K562 treated with DMSO at 1 percent for 48 hours (cell line): ENCODE results near the gene ZNF316. TPM values are rescaled to one million over a fixed set of nuclear protein-coding genes. Genes with fewer than 3 reads are reported as not detected.

Experiments
- total RNA-seq: library from RNA; unstranded; fragments of 300-600 nt; gene quantifications from 2 replicates; pipeline ENCODE4 v1.2.3, GENCODE V29; 2022; ENCODE audit warnings: low replicate concordance; ENCODE audit errors: extremely low read depth

The ZNF316 gene
- 87.3 TPM in 1 of 2 replicates, not detected in the other for total RNA-seq

DNA sequence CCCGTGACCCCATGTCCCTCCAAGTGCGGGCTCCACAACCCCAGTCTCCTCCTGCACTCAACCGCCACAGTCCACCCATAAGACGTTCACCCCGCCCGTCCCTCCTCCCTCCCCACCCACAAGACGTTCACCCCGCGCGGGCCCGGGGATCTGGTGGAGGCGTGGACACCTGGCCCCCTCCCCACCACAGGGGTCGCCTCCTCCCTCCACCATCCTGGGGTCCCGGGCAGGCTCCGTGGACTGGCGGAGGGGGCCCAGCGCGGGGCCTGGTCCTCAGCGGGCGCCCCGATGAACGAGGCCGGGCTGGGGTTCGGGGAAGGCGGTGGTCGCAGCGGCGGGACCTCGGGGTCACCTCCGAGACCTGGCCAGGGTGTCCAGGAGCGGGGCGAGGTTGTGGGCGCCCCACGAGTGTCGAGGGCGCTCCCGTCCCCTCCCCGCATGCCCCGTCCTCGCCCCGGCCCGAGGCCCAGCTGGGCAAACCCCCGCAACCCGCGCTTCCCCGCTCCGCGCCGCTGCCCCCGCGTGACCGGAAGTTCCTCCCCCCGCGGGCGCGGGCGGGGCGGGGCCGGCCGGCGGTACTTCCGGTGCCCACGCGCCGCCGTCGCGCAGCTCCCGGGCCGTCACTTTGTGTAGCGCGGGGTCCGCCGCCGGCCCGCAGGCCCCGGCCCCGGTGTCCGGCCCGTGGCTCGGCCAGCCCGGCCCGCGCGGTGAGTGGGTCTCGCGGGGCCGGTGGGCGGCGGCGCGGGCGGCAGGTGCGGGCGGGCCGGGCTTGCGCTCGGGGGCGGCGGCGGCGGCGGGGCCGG is at the start of gene ZNF316:
Gene ZNF316, plus strand, starts transcription at position 578 of the 803 bp plus-strand sequence. CDS start 5,092 bp downstream, outside the sequence.

DNA sequence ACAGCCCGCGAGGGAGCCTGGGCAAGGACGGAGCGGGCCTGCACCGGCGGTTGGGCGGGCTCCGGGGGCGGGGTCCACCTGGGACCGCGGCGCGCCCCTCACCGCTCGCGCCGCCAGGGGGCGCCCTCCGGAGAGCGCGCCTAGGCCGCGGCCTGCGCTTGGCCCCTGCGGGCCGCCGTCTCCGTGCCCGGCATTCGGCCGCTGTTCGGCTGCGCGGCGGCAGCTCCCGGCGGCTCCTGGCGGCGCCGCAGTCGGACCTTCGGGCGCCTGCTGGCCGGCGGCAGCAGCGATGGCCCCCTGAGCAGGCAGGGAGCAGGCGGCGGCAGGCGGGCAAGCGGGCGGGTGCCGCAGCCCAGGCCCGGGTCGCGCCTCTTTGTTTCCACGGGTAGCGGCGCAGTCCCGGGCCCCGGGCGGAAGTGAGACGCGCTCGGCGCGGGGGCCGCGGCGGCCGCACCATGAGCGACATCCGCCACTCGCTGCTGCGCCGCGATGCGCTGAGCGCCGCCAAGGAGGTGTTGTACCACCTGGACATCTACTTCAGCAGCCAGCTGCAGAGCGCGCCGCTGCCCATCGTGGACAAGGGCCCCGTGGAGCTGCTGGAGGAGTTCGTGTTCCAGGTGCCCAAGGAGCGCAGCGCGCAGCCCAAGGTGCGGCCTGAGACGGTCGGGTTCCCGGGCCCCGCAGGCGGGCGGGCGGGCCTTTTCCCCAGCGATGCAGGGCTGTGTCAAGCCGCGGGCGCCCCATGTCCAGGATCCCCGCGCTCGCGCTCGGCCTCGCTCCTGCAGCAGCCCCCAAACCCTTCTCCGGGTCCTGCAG is 47.1 kb upstream of the ZNF316 start, which contains the start of gene INTS15:
Gene INTS15, plus strand, starts transcription at position 193 of the 816 bp plus-strand sequence. Its CDS starts 263 bp downstream, at position 456.

DNA sequence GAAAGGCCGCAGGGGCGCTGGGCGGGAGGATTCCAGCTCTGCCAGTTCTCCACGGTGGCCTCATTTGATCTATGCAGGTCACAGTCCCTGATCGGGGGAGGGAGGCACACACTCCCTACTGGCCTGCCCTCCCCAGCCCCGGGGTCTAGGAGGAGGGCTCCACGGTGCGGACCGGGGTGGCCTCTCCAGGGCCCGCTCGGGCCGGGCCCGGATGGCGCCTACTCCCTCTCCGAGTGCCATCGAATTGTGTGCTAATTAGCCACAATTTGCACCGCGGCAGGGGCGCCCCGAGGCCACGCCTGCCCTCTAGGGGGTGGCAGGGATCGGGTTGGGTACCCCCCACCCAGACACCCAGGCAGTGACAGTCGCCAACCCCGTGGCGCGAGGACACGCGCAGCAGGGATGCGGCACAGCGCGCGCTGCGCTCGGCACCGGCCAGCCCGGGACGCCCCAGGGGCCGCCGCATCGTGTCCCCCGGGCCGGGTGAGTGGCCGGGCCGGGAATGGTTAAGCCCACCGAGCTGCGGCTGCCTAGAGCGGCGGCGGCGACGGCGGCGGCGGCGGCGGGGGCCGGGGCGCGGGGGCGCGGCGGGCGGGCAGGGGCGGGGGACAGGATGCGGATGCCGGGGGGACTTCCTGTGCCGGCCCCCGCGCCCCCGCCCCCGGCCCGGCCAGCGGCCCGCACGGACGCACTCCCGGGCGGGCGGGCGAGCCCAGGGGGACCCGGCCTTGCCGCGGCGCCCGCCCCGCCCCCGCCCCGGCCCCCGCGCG is 22.0 kb upstream of the ZNF316 start, which contains the start of gene ZNF853:
Gene ZNF853, plus strand, starts transcription at position 658 of the 770 bp plus-strand sequence. CDS start 565 bp downstream, outside the sequence.

Other genes with a start within 250 kb of the ZNF316 start
- gene DAGLB, start 189.4 kb upstream of the ZNF316 start, total RNA-seq, result not detected in 2 replicates
- not detected in 2 replicates for gene KDELR2, start 153.2 kb upstream of the ZNF316 start, total RNA-seq
- not detected in 2 replicates for gene GRID2IP, start 85.9 kb upstream of the ZNF316 start, total RNA-seq
- not detected in 2 replicates for gene ZDHHC4, start 59.9 kb upstream of the ZNF316 start, total RNA-seq
- gene INTS15, start 47.3 kb upstream of the ZNF316 start, total RNA-seq, result not detected in 2 replicates
- gene ZNF853, start 21.7 kb upstream of the ZNF316 start, total RNA-seq, result not detected in 2 replicates
- gene ZNF12, start 69.6 kb downstream of the ZNF316 start, total RNA-seq, result not detected in 2 replicates
- gene RSPH10B2, start 116.8 kb downstream of the ZNF316 start, total RNA-seq, result not detected in 2 replicates
- not detected in 2 replicates for gene CCZ1B, start 189.0 kb downstream of the ZNF316 start, total RNA-seq